HepG2 (cell line): ENCODE results near the gene P3H2. TPM values are rescaled to one million over a fixed set of nuclear protein-coding genes. Genes with fewer than 3 reads are reported as not detected.

ENCODE experiments used
- ATAC-seq: fragments of 200-7000 bp; cut with Tn5 transposase; 3 replicates; pipeline ENCODE4 v1.9.1; 2020; ENCODE audit warnings: mild to moderate bottlenecking, moderate library complexity
- BruUV-seq: library from RNA; stranded (reverse); fragments of 400-500 nt; replicated peaks from 2 replicates; lab custom pipeline; 2021; lab: Mats Ljungman, UMichigan
- CTCF ChIA-PET: fragments of 300-600 bp; formaldehyde crosslinking; extraction: SDS; loops from one replicate; lab custom pipeline; 2021; ENCODE audit warnings: low total read pairs, inconsistent platforms, low intra/inter-chr PET ratio; lab: Yijun Ruan, JAX
- POLR2A ChIA-PET: fragments of 350-600 bp; sonication (Branson Sonifier 250); formaldehyde crosslinking; loops from one replicate; lab custom pipeline; 2020; ENCODE audit warnings: antibody characterized with exemption, inconsistent platforms; lab: Yijun Ruan, JAX
- DNase-seq: peaks from one replicate; pipeline ENCODE4 v3.0.0-alpha.2; 2015; ENCODE audit warnings: low spot score
- FAIRE-seq: peaks from 3 replicates; lab custom pipeline; 2011; peaks lifted over from hg19 to GRCh38; lab: Jason Lieb, UNC
- H2AFZ ChIP-seq: one replicate; pipeline ENCODE4 v1.6.1; 2011; ENCODE audit warnings: low read length, inconsistent platforms
- H3K27ac ChIP-seq: fragments of 300-600 bp; 3 replicates; pipeline ENCODE4 v1.8.0; 2011; ENCODE audit warnings: mixed run types, mild to moderate bottlenecking, mixed read lengths, low read length, inconsistent platforms; ENCODE audit not compliant: insufficient read depth; ENCODE audit errors: extremely low read length
- H3K27me3 ChIP-seq, 2 experiments: fragments of 200-600 bp in 1 of 2; 2 replicates in 1 of 2; 3 replicates in 1 of 2; pipeline versions ENCODE4 v1.6.0 to v1.8.0; 2011; ENCODE audit warnings: low read length in 2 of 2, mild to moderate bottlenecking in 2 of 2, moderate library complexity in 2 of 2, inconsistent platforms in 1 of 2; ENCODE audit not compliant: insufficient read depth in 2 of 2, control insufficient read depth in 1 of 2
- H3K36me3 ChIP-seq, 2 experiments: fragments of 200-600 bp in 1 of 2; replicated peaks in 1 of 2; 2 replicates in 1 of 2; 3 replicates in 1 of 2; pipeline versions ENCODE4 v1.5.1 to v1.8.0; 2011; ENCODE audit warnings: low read length in 2 of 2, inconsistent platforms in 1 of 2; ENCODE audit not compliant: insufficient read depth in 2 of 2, control insufficient read depth in 1 of 2
- H3K4me1 ChIP-seq: 2 replicates; pipeline ENCODE4 v1.5.1; 2012; ENCODE audit warnings: low read length, inconsistent platforms; ENCODE audit not compliant: insufficient read depth
- H3K4me2 ChIP-seq: 2 replicates; pipeline ENCODE4 v1.6.0; 2011; ENCODE audit warnings: low read depth, low read length, inconsistent platforms
- H3K4me3 ChIP-seq, 3 experiments: fragments of 200-600 bp in 1 of 3; sonication (generic), shearing (Covaris generic) in 1 of 3; replicated peaks in 1 of 3; 2 replicates each; pipeline ENCODE4 v1.5.1; 2011 to 2016; ENCODE audit warnings: low read length in 3 of 3, inconsistent platforms in 2 of 3, low read depth in 2 of 3, mild to moderate bottlenecking in 2 of 3, control low read depth in 1 of 3, mixed read lengths in 1 of 3; ENCODE audit not compliant: insufficient read depth in 1 of 3
- H3K79me2 ChIP-seq: one replicate; pipeline ENCODE4 v1.6.1; 2011; ENCODE audit warnings: low read length, inconsistent platforms; ENCODE audit not compliant: insufficient read depth
- H3K9ac ChIP-seq: 2 replicates; pipeline ENCODE4 v1.6.0; 2011; ENCODE audit warnings: mild to moderate bottlenecking, low read depth, low read length, inconsistent platforms; ENCODE audit not compliant: insufficient read depth
- H3K9me3 ChIP-seq: 2 replicates; pipeline ENCODE4 v1.5.1; 2012; ENCODE audit warnings: mild to moderate bottlenecking, low read length
- H4K20me1 ChIP-seq: 2 replicates; pipeline ENCODE4 v1.6.0; 2011; ENCODE audit warnings: inconsistent platforms, mild to moderate bottlenecking, low read length, moderate library complexity; ENCODE audit not compliant: insufficient read depth
- IRX3 ChIP-seq: sonication (generic); formaldehyde crosslinking; IDR thresholded peaks from 2 replicates; pipeline ENCODE4 v1.8.1; 2023; ENCODE audit warnings: mild to moderate bottlenecking, low read depth, missing genetic modification reagents, borderline replicate concordance
- KLF15 ChIP-seq: sonication (generic); formaldehyde crosslinking; IDR thresholded peaks from 2 replicates; pipeline ENCODE4 v1.8.1; 2023; ENCODE audit warnings: borderline replicate concordance, mild to moderate bottlenecking, inconsistent platforms, missing genetic modification reagents, mixed read lengths
- MIER2 ChIP-seq: IDR thresholded peaks from 2 replicates; pipeline ENCODE4 v1.6.1; 2016; ENCODE audit warnings: missing biosample characterization, missing genetic modification reagents
- PCBP2 ChIP-seq: fragments of 200-400 bp; formaldehyde crosslinking; optimal IDR thresholded peaks from 2 replicates; pipeline ENCODE3; 2018; ENCODE audit warnings: low read length, low read depth; ENCODE audit not compliant: poor library complexity, severe bottlenecking
- WGBS: methylation state at CpG from one replicate; pipeline ENCODE4 v1.1.6; 2017; ENCODE audit warnings: low lambda C conversion rate; 5-methylcytosine and 5-hydroxymethylcytosine counted together
- in situ Hi-C: cut with HindIII; loops from 2 replicates; pipeline ENCODE4 v1.10.0; 2017; ENCODE audit warnings: low pct_unique_long_range_greater_than_20kb; ENCODE audit not compliant: extremely low pct_ligation_motif_present
- intact Hi-C: fragments of 100-400 bp; cut with micrococcal nuclease; formaldehyde crosslinking; loops from one replicate; pipeline ENCODE4 v1.10.0; 2022; ENCODE audit not compliant: unreplicated experiment
- polyA plus RNA-seq, 8 experiments: library from polyadenylated mRNA; depleted of rRNA in 3 of 8; stranded (reverse) in 7 of 8; unstranded in 1 of 8; fragments of >200 nt; fragmentation: Illumina TruSeq in 4 of 8; extraction: Trizol in 4 of 8; gene quantifications; 2 replicates each; pipeline versions ENCODE4 v1.2.1 to v1.2.3, GENCODE V29; 2011 to 2016; ENCODE audit warnings: low read depth in 4 of 8, missing spikeins in 1 of 8, mixed read lengths in 1 of 8; ENCODE audit not compliant: insufficient read depth in 1 of 8
- total RNA-seq, 5 experiments: library from RNA; depleted of rRNA; stranded (reverse); fragments of >200 nt; fragmentation: Illumina TruSeq; extraction: Trizol; gene quantifications; 2 replicates each; pipeline ENCODE4 v1.2.3, GENCODE V29; 2016; ENCODE audit warnings: low read depth in 1 of 5
- TF ChIP-seq, protein P1 (sequence below): sonication (generic); formaldehyde crosslinking; IDR thresholded peaks from 2 replicates; pipeline ENCODE4 v1.8.1; 2023; ENCODE audit warnings: missing genetic modification reagents, inconsistent platforms, borderline replicate concordance
- TF ChIP-seq, protein P2 (sequence below): sonication (generic); formaldehyde crosslinking; IDR thresholded peaks from 2 replicates; pipeline ENCODE4 v1.4.0; 2020; ENCODE audit warnings: low read depth, mild to moderate bottlenecking, missing genetic modification reagents
- TF ChIP-seq, protein P3 (sequence below): sonication (generic); formaldehyde crosslinking; IDR thresholded peaks from 2 replicates; pipeline ENCODE4 v1.4.0; 2020; ENCODE audit warnings: mild to moderate bottlenecking, missing genetic modification reagents

The P3H2 gene
- total and polyA plus RNA-seq, 2 of the 13 experiments (the other 11 are each of a cell fraction or from before 2014, with no cell fraction given) = not detected

DNA sequence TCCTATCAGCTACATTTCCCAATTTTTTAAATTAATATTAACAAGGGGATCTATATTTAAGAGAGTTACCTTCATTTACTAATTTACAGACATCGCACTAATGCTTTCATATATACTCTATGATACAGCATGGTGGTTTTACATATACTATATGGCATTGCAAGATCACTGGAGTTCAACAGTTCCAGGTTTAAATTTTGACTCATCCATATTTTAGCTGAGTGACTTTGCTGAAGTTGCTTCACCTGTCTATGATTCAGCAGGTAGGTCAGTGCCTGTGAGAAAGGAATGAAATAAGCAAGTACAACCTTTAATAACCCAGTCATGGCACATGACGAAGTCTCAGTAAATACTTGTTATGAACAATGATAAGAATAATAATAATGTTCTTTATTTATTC is 211.1 kb downstream of the P3H2 start:
- no peak for TF ChIP-seq MIER2 (CRISPR knock-in tag)
- no peak for TF ChIP-seq IRX3 (CRISPR knock-in tag)
- TF ChIP-seq, protein P1, sequence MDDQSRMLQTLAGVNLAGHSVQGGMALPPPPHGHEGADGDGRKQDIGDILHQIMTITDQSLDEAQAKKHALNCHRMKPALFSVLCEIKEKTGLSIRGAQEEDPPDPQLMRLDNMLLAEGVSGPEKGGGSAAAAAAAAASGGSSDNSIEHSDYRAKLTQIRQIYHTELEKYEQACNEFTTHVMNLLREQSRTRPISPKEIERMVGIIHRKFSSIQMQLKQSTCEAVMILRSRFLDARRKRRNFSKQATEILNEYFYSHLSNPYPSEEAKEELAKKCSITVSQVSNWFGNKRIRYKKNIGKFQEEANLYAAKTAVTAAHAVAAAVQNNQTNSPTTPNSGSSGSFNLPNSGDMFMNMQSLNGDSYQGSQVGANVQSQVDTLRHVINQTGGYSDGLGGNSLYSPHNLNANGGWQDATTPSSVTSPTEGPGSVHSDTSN (CRISPR knock-in tag) = no peak
- TF ChIP-seq, protein P2, sequence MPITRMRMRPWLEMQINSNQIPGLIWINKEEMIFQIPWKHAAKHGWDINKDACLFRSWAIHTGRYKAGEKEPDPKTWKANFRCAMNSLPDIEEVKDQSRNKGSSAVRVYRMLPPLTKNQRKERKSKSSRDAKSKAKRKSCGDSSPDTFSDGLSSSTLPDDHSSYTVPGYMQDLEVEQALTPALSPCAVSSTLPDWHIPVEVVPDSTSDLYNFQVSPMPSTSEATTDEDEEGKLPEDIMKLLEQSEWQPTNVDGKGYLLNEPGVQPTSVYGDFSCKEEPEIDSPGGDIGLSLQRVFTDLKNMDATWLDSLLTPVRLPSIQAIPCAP (CRISPR knock-in tag) = no peak
- TF ChIP-seq, protein P3, sequence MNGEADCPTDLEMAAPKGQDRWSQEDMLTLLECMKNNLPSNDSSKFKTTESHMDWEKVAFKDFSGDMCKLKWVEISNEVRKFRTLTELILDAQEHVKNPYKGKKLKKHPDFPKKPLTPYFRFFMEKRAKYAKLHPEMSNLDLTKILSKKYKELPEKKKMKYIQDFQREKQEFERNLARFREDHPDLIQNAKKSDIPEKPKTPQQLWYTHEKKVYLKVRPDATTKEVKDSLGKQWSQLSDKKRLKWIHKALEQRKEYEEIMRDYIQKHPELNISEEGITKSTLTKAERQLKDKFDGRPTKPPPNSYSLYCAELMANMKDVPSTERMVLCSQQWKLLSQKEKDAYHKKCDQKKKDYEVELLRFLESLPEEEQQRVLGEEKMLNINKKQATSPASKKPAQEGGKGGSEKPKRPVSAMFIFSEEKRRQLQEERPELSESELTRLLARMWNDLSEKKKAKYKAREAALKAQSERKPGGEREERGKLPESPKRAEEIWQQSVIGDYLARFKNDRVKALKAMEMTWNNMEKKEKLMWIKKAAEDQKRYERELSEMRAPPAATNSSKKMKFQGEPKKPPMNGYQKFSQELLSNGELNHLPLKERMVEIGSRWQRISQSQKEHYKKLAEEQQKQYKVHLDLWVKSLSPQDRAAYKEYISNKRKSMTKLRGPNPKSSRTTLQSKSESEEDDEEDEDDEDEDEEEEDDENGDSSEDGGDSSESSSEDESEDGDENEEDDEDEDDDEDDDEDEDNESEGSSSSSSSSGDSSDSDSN (CRISPR knock-in tag) = no peak
- no peak for TF ChIP-seq PCBP2
- TF ChIP-seq KLF15 (CRISPR knock-in tag) = no peak
- no peak overlapping the region for H3K27ac ChIP-seq
- no peak for ATAC-seq
- H3K4me1 ChIP-seq = no peaks in the 10 kb centered on the region
- no peak for FAIRE-seq
- no TSS peak for BruUV-seq
- no peaks in the 10 kb centered on the region for H3K9me3 ChIP-seq
- no peaks in the 10 kb centered on the region for H3K79me2 ChIP-seq
- H3K4me3 ChIP-seq = no peak overlapping the region
- in situ Hi-C loops (no loop called here), intact Hi-C loops (no loop called here)
- H2AFZ ChIP-seq = no peak overlapping the region
- H3K27me3 ChIP-seq = no peaks in the 10 kb centered on the region
- no peak for DNase-seq
- CTCF ChIA-PET = no interaction called here
- no peaks in the 10 kb centered on the region for H3K36me3 ChIP-seq
- no peak overlapping the region for H3K4me2 ChIP-seq
- no peaks in the 10 kb centered on the region for H4K20me1 ChIP-seq
- H3K9ac ChIP-seq = no peak overlapping the region
- 0% methylated on average over 2 of the region's 2 CpGs for WGBS
- POLR2A ChIA-PET = no interaction called here
